CD4-positive, alpha-beta T cell (primary cell): Measurements from ENCODE around the gene ZBTB48. TPM values are rescaled to one million over a fixed set of nuclear protein-coding genes. Genes with fewer than 3 reads are reported as not detected.

ENCODE experiments used
- ATAC-seq: fragments of 200-7000 bp; cut with Tn5 transposase; one replicate; pipeline ENCODE4 v1.10.0; 2022; ENCODE audit warnings: mild to moderate bottlenecking; ENCODE audit not compliant: poor library complexity
- CTCF ChIA-PET: fragments of 350-600 bp; sonication (Branson Sonifier 250); formaldehyde crosslinking; loops from one replicate; lab custom pipeline; 2021; ENCODE audit warnings: antibody characterized with exemption, inconsistent platforms; lab: Charles Lee
- POLR2A ChIA-PET: fragments of 350-600 bp; sonication (Branson Sonifier 250); formaldehyde crosslinking; loops from one replicate; lab custom pipeline; 2021; ENCODE audit warnings: antibody characterized with exemption, inconsistent platforms; lab: Charles Lee
- DNase-seq, 14 experiments: peaks; one replicate each; pipeline ENCODE4 v3.0.0-alpha.2; 2013 to 2020; ENCODE audit warnings: mixed read lengths in 2 of 14
- H3K27ac ChIP-seq, 2 donors: one replicate each; pipeline versions ENCODE4 v1.5.1 to v1.7.0; 2013; ENCODE audit warnings: low read length in 2 of 2, low read depth in 1 of 2, mild to moderate bottlenecking in 1 of 2
- H3K27me3 ChIP-seq, 2 experiments: 1 replicate in 1 of 2; 2 replicates in 1 of 2; pipeline versions ENCODE4 v1.6.1 to v1.7.0; 2013; ENCODE audit warnings: low read length in 2 of 2, control low read depth in 1 of 2, mild to moderate bottlenecking in 1 of 2, moderate library complexity in 1 of 2; ENCODE audit not compliant: insufficient read depth in 2 of 2, control insufficient read depth in 1 of 2
- H3K36me3 ChIP-seq: one replicate; pipeline ENCODE4 v1.6.1; 2013; ENCODE audit warnings: low read length, control low read depth; ENCODE audit not compliant: insufficient read depth
- H3K4me1 ChIP-seq: one replicate; pipeline ENCODE4 v1.6.1; 2013; ENCODE audit warnings: low read length, control low read depth; ENCODE audit not compliant: insufficient read depth
- H3K4me3 ChIP-seq: one replicate; pipeline ENCODE4 v1.5.1; 2013; ENCODE audit warnings: mild to moderate bottlenecking, low read length, moderate library complexity
- H3K9me3 ChIP-seq, 2 experiments: 1 replicate in 1 of 2; 2 replicates in 1 of 2; pipeline versions ENCODE4 v1.6.1 to v1.7.0; 2013; ENCODE audit warnings: low read length in 2 of 2, mild to moderate bottlenecking in 2 of 2, control low read depth in 1 of 2, moderate library complexity in 1 of 2; ENCODE audit not compliant: control insufficient read depth in 1 of 2, insufficient read depth in 1 of 2
- H3K27ac Mint-ChIP-seq: one replicate; pipeline ENCODE4 v1.8.0; 2020; ENCODE audit warnings: mixed read lengths
- H3K27me3 Mint-ChIP-seq: one replicate; pipeline ENCODE4 v1.8.0; 2021; ENCODE audit warnings: mixed read lengths
- H3K36me3 Mint-ChIP-seq: one replicate; pipeline ENCODE4 v1.8.0; 2021; ENCODE audit warnings: low read depth, mixed read lengths
- H3K4me1 Mint-ChIP-seq: one replicate; pipeline ENCODE4 v1.8.0; 2021; ENCODE audit warnings: low read depth, mixed read lengths
- H3K4me3 Mint-ChIP-seq: one replicate; pipeline ENCODE4 v1.8.0; 2020; ENCODE audit warnings: mild to moderate bottlenecking, mixed read lengths
- H3K9me3 Mint-ChIP-seq: one replicate; pipeline ENCODE4 v1.8.0; 2020; ENCODE audit warnings: mixed read lengths
- CTCF ChIP-seq: fragments of 200-600 bp; IDR thresholded peaks from one replicate; pipeline ENCODE4 v1.8.0; 2022; ENCODE audit warnings: antibody characterized with exemption, mild to moderate bottlenecking
- intact Hi-C, 2 experiments: fragments of 100-400 bp; cut with DNase I in 1 of 2; cut with micrococcal nuclease in 1 of 2; formaldehyde crosslinking; loops; one replicate each; pipeline versions ENCODE4 v1.15.1 to v1.9.0; 2023 to 2025; cut with DNase I, micrococcal nuclease
- total RNA-seq, 174 experiments: library from RNA in 2 of 174; stranded (reverse) in 2 of 174; gene quantifications; one replicate each; pipeline ENCODE4 v1.2.3 and lab custom pipeline; 2021 to 2026

Gene ZBTB48
- total RNA-seq, 2 experiments from 2014 or later: 31.4 to 31.7 TPM

- Mint-ChIP-seq H3K27me3 (no peaks in the 10 kb centered on the region), H3K4me3 (peak overlapping the region; percentile 75), H3K4me1 (peaks cover 31% of the 10 kb centered on the region), H3K36me3 (peaks cover 73% of the 10 kb centered on the region), H3K27ac (peak overlapping the region; percentile 83), H3K9me3 (no peaks in the 10 kb centered on the region)
- H3K36me3 ChIP-seq: peaks cover 76% of the 10 kb centered on the region
- ChIA-PET POLR2A (interaction anchor here (1.2 kb wide), 1 partner anchor 54 kb away, joined by 4 read pairs; no protein-coding TSS in a partner anchor), CTCF (interaction anchor here (2.2 kb wide), 1 partner anchor 8 kb away, joined by 11 read pairs; the partner anchor contains the start of genes NOL9 and TAS1R1)
- peak overlapping the region; percentile 32 to 79 for H3K27ac ChIP-seq
- ATAC-seq: no peak
- no peaks in the 10 kb centered on the region for H3K27me3 ChIP-seq
- H3K4me3 ChIP-seq: no peak overlapping the region
- no peak for TF ChIP-seq CTCF
- H3K4me1 ChIP-seq: peaks cover 45% of the 10 kb centered on the region
- intact Hi-C loops: no loop called here
- H3K9me3 ChIP-seq: no peaks in the 10 kb centered on the region
- DNase-seq: no peak
Observed at GRCh38 chr1:6546326-6546725, 33.5 kb upstream of the ZBTB48 start.

- Histone ChIP-seq H3K4me3 (no peak overlapping the region), H3K36me3 (peaks cover 71% of the 10 kb centered on the region), H3K9me3 (no peaks in the 10 kb centered on the region), H3K4me1 (peaks cover 45% of the 10 kb centered on the region), H3K27ac (peak overlapping the region; percentile 32 to 79), H3K27me3 (no peaks in the 10 kb centered on the region)
- Mint-ChIP-seq H3K4me1 (peaks cover 31% of the 10 kb centered on the region), H3K4me3 (no peak overlapping the region), H3K9me3 (no peaks in the 10 kb centered on the region), H3K27me3 (no peaks in the 10 kb centered on the region), H3K36me3 (peaks cover 64% of the 10 kb centered on the region), H3K27ac (peak overlapping the region; percentile 83)
- ChIA-PET CTCF (no interaction called here), POLR2A (no interaction called here)
- intact Hi-C loops: no loop called here
- no peak for TF ChIP-seq CTCF
- no peak for DNase-seq
- ATAC-seq: no peak
Observed at GRCh38 chr1:6547301-6547700, 32.5 kb upstream of the ZBTB48 start.

DNA sequence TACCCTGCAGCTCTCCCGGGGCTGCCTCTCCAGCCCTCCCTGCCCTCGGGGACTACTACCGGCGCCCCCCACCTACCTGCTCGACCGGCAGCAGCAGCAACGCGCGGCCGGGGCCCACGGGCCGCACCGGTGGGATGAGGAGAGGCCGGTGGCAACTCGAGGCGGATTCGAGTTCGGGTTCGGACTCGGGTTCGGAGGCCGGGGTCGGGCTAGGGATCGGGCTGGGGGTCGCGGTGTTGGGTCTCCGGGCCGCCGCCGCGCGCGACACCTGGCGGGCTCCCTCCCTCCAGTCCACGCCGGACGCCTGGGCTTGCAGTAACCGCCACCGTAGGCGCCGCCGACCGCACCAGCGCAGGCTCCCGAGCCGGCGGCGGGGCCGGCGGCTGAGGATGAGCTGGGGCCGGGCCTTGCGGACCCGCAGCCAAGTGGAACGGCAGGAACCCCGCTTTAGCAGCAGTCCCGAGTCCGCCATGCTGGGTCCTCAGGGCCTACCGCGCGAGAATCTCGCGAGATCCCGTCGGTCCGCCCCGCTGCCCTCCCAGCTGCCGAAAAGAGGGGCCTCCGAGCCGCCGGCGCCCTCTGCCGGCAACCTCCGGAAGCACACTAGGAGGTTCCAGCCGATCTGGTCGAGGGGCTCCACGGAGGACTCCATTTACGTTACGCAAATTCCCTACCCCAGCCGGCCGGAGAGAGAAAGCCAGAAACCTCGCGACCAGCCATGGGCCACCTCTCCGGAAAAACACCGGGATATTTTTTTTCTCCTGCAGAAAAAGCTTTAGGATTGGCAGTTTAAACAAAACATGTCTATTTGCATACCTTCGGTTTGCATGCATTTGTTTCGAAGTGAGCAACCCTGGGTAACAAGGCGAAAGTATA lies 25.5 kb upstream of the ZBTB48 start, which contains the start of gene NOL9:
Gene NOL9 (minus strand): TSS at position 483 of the 876 bp plus-strand sequence. CDS start 11 bp downstream, at position 472.
- Mint-ChIP-seq H3K4me3 (peak within 1 kb of the TSS; percentile 85), H3K4me1 (peaks cover 6% of the 10 kb centered on the region), H3K36me3 (peaks cover 16% of the 10 kb centered on the region), H3K27ac (peak within 1 kb of the TSS; percentile 70), H3K9me3 (no peaks in the 10 kb centered on the region), H3K27me3 (no peaks in the 10 kb centered on the region)
- peak; percentile 93 for TF ChIP-seq CTCF
- peak; percentile 91 to 97 (median 94) for DNase-seq
- intact Hi-C loops: loop anchor here (1.0 to 10.0 kb wide), 9 partner anchors 25 to 231 kb away; partner anchors contain the start of genes CAMTA1 (in 1 of the 2), DNAJC11 (in 1 of the 2), KLHL21 (in 1 of the 2) and ZBTB48 (in 1 of the 2)
- Histone ChIP-seq H3K36me3 (peaks cover 22% of the 10 kb centered on the region), H3K27ac (peak within 1 kb of the TSS; percentile 22 to 64), H3K4me3 (peak within 1 kb of the TSS; percentile 94), H3K27me3 (no peaks in the 10 kb centered on the region), H3K9me3 (no peaks in the 10 kb centered on the region), H3K4me1 (peaks cover 30% of the 10 kb centered on the region)
- peak; percentile 98 for ATAC-seq
- POLR2A ChIA-PET: interaction anchor here (0.8 to 2.2 kb wide), 14 partner anchors 9 to 206 kb away, joined by 3 to 38 read pairs (median 6); partner anchors contain the start of genes KLHL21 and ZBTB48
- CTCF ChIA-PET: interaction anchor here (0.8 to 2.5 kb wide), 24 partner anchors 9 to 147 kb away, joined by 3 to 22 read pairs (median 4); partner anchors contain the start of genes DNAJC11, KLHL21, PHF13 and THAP3
